CD4-positive, alpha-beta T cell treated with Interleukin-4 for 4 hours (primary cell): ENCODE results near the gene EXOC6.

Source experiments
- DNase-seq: peaks from one replicate; pipeline ENCODE4 v3.0.0-alpha.2; 2020

EXOC6 gene

GRCh38 chr10:93030409-93030808 is 182.1 kb downstream of the EXOC6 start:
- DNase-seq = no peak

- DNase-seq = no peak
These were observed 183.9 kb downstream of the EXOC6 start for GRCh38 chr10:93032105-93032808.

GRCh38 chr10:93032809-93033137 is 184.5 kb downstream of the EXOC6 start:
- DNase-seq = no peak

GRCh38 chr10:93034426-93034825 is 186.1 kb downstream of the EXOC6 start:
- DNase-seq = no peak

- no peak for DNase-seq
These were observed 190.8 kb downstream of the EXOC6 start for GRCh38 chr10:93039110-93039509.

- no peak for DNase-seq
These were observed 191.4 kb downstream of the EXOC6 start for GRCh38 chr10:93039721-93040120.

- DNase-seq = no peak
These were observed 206.2 kb downstream of the EXOC6 start for GRCh38 chr10:93054486-93054885.

- no peak for DNase-seq
These were observed 209.8 kb downstream of the EXOC6 start for GRCh38 chr10:93058139-93058538.

GRCh38 chr10:93059975-93060886 is 211.9 kb downstream of the EXOC6 start, which contains the start of gene CYP26C1:
Gene CYP26C1 (plus strand): TSS chr10:93060798. CDS start chr10:93061264, 466 bp downstream.
- no peak for DNase-seq

- DNase-seq = no peak
These were observed 212.7 kb downstream of the EXOC6 start for GRCh38 chr10:93060887-93061593.

GRCh38 chr10:93061594-93062513 is 213.5 kb downstream of the EXOC6 start:
- DNase-seq = no peak

- peak; percentile 2 for DNase-seq
These were observed 214.3 kb downstream of the EXOC6 start for GRCh38 chr10:93062514-93063143.

- DNase-seq = no peak
These were observed 215.0 kb downstream of the EXOC6 start for GRCh38 chr10:93063144-93063976.

- DNase-seq = no peak
These were observed 215.8 kb downstream of the EXOC6 start for GRCh38 chr10:93063977-93064660.

- DNase-seq = no peak
These were observed 216.7 kb downstream of the EXOC6 start for GRCh38 chr10:93064874-93065660.

GRCh38 chr10:93065675-93066543 is 217.6 kb downstream of the EXOC6 start:
- DNase-seq = no peak

- no peak for DNase-seq
These were observed 218.2 kb downstream of the EXOC6 start for GRCh38 chr10:93066544-93066913.
